Adrenal gland (tissue), 5 donors: Measurements from ENCODE around the gene DOK7.

ENCODE experiments used
- POLR2A ChIP-seq, 2 donors: fragments of 450-650 bp; IDR thresholded peaks; one replicate each; pipeline ENCODE4 v1.6.1; 2017; ENCODE audit warnings: antibody characterized with exemption in 2 of 2, mild to moderate bottlenecking in 2 of 2, moderate library complexity in 1 of 2
- TF ChIP-seq, protein P1 (sequence below), 6 experiments: fragments of 450-650 bp in 4 of 6; fragments of 200-600 bp in 2 of 6; sonication (generic) in 1 of 6; IDR thresholded peaks; 1 replicate in 5 of 6; 2 replicates in 1 of 6; pipeline versions ENCODE4 v1.5.1 to v1.8.0; 2016 to 2021; ENCODE audit warnings: antibody characterized with exemption in 6 of 6, mild to moderate bottlenecking in 2 of 6, moderate library complexity in 1 of 6
- donor health status: DM: no; HTN: no; CAD: no.

DNA sequence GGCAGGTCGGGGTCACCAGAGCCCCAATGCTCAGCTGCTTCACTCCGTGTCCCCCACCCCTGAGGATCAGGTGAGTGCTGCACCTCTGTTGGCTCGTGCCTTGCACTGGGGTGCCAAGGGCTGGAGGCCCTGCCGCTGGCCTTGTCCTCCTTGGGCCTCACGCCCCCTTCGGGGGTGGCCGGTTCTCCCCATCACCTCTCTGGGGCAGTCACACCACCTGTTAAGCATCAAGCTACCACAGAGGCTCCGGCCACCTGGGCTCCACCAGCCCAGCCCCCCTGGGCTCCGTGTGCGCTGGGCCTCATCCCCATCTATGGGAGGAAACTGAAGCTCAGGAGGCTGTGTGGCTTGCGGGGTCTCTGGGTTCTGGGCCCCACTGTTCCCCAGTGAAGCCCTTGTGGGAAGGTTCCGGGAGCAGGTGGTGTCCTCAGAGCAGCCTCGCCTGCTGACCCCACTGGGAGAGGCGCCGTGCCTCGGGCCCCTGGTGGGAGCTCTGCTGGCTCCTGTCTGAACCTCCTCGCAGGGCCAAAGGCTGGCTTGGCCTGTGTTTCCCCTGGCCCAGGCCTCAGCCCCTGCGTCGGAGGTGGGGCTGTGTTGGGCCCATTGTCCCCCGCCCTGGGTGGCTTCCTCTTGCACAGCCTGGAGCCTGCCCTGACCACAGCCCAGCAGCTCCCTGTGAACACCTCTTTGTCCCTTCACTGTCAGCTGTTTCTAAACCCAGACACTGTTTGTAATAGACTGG is 30.8 kb downstream of the DOK7 start:
- TF ChIP-seq, protein P1, sequence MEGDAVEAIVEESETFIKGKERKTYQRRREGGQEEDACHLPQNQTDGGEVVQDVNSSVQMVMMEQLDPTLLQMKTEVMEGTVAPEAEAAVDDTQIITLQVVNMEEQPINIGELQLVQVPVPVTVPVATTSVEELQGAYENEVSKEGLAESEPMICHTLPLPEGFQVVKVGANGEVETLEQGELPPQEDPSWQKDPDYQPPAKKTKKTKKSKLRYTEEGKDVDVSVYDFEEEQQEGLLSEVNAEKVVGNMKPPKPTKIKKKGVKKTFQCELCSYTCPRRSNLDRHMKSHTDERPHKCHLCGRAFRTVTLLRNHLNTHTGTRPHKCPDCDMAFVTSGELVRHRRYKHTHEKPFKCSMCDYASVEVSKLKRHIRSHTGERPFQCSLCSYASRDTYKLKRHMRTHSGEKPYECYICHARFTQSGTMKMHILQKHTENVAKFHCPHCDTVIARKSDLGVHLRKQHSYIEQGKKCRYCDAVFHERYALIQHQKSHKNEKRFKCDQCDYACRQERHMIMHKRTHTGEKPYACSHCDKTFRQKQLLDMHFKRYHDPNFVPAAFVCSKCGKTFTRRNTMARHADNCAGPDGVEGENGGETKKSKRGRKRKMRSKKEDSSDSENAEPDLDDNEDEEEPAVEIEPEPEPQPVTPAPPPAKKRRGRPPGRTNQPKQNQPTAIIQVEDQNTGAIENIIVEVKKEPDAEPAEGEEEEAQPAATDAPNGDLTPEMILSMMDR (IDR thresholded peaks at IDR 0.05): no peak
- TF ChIP-seq POLR2A (IDR thresholded peaks at IDR 0.05): no peak
